DMS79 treated with DMSO at 0.1 percent for 48 hours (cell line): ENCODE measurements around the gene CMTM1.
"Not testable (repeated sequence)": the region's sequence is repeated elsewhere in the genome, so short reads cannot be mapped to it uniquely, and the experiment has no call there.

Source experiments
- DNase-seq: peaks from one replicate; lab custom pipeline; 2025; lab: John Stamatoyannopoulos, UW

The CMTM1 gene

GRCh38 chr16:66592814-66593213 is 26.6 kb downstream of the CMTM1 start:
- DNase-seq: no peak

- DNase-seq: no peak
Measured at GRCh38 chr16:66594739-66595138, 28.5 kb downstream of the CMTM1 start.

GRCh38 chr16:66596559-66596958 is 30.3 kb downstream of the CMTM1 start:
- not testable (repeated sequence) for DNase-seq

- no peak for DNase-seq
Measured at GRCh38 chr16:66596986-66597848, 31.0 kb downstream of the CMTM1 start.

- no peak for DNase-seq
Measured at GRCh38 chr16:66598111-66598510, 31.9 kb downstream of the CMTM1 start.

- no peak for DNase-seq
Measured at GRCh38 chr16:66599726-66600125, 33.5 kb downstream of the CMTM1 start.

- no peak for DNase-seq
Measured at GRCh38 chr16:66600477-66600876, 34.2 kb downstream of the CMTM1 start.

- DNase-seq: no peak
Measured at GRCh38 chr16:66601471-66601870, 35.2 kb downstream of the CMTM1 start.

- DNase-seq: peak; percentile 42
Measured at GRCh38 chr16:66603537-66604375, 37.5 kb downstream of the CMTM1 start.

GRCh38 chr16:66604376-66605176 is 38.3 kb downstream of the CMTM1 start, which contains the start of gene CMTM3:
TSS of gene CMTM3 (plus strand) at chr16:66604704. CDS start at chr16:66604806, 102 bp downstream.
- DNase-seq: peak; percentile 26

GRCh38 chr16:66605177-66605978 is 39.1 kb downstream of the CMTM1 start:
- DNase-seq: no peak

- DNase-seq: no peak
Measured at GRCh38 chr16:66605979-66606751, 39.9 kb downstream of the CMTM1 start.

GRCh38 chr16:66608241-66609138 is 42.3 kb downstream of the CMTM1 start:
- peak; percentile 59 for DNase-seq

GRCh38 chr16:66609139-66609510 is 42.9 kb downstream of the CMTM1 start:
- no peak for DNase-seq

- no peak for DNase-seq
Measured at GRCh38 chr16:66610111-66610820, 44.0 kb downstream of the CMTM1 start.

- not testable (repeated sequence) for DNase-seq
Measured at GRCh38 chr16:66611911-66612310, 45.7 kb downstream of the CMTM1 start.

GRCh38 chr16:66612422-66612821 is 46.2 kb downstream of the CMTM1 start:
- no peak for DNase-seq

GRCh38 chr16:66614161-66614802 is 48.0 kb downstream of the CMTM1 start:
- DNase-seq: no peak
